PFSK-1 (cell line): Measurements from ENCODE around the gene ODF2.

ENCODE experiments used
- POLR2AphosphoS5 ChIP-seq: IDR thresholded peaks from 2 replicates; pipeline ENCODE4 v1.6.1; 2012; ENCODE audit warnings: low read depth, mild to moderate bottlenecking, control low read depth, low read length, moderate library complexity
- SIN3A ChIP-seq: IDR thresholded peaks from 2 replicates; pipeline ENCODE4 v1.6.1; 2012; ENCODE audit warnings: mild to moderate bottlenecking, low read length, moderate library complexity, borderline replicate concordance; ENCODE audit not compliant: insufficient read depth
- TAF1 ChIP-seq: IDR thresholded peaks from 2 replicates; pipeline ENCODE4 v1.6.1; 2012; ENCODE audit warnings: low read length, control low read depth, borderline replicate concordance; ENCODE audit not compliant: insufficient read depth
- TF ChIP-seq, protein P1 (sequence below), 2 experiments: IDR thresholded peaks; 2 replicates each; pipeline versions ENCODE4 v1.6.1 to v1.8.0; 2011 to 2012; ENCODE audit warnings: low read depth in 2 of 2, low read length in 2 of 2, control low read depth in 1 of 2, inconsistent platforms in 1 of 2, mild to moderate bottlenecking in 1 of 2, moderate library complexity in 1 of 2; ENCODE audit not compliant: insufficient read depth in 1 of 2

DNA sequence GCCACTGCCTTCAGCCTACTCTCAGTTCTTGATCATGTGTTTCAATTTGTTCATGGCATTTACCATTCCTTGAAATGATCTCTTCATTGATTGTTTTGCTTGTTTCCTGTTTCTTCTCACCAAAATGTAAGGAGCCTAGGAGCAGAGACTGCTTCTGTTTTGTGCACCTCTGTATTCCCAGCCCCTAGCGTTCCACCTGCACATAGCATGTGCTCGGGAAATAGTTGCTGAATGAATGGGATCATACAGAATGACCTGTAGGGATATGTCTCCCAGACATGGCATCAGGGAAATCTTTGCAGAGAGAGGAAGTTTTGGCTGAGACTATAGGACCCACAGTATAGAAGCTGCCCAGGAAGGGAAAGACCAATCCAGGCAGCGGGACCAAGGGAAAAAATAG is 41.3 kb upstream of the ODF2 start:
- no peak for TF ChIP-seq POLR2AphosphoS5
- TF ChIP-seq TAF1: no peak
- no peak for TF ChIP-seq SIN3A
- TF ChIP-seq, protein P1, sequence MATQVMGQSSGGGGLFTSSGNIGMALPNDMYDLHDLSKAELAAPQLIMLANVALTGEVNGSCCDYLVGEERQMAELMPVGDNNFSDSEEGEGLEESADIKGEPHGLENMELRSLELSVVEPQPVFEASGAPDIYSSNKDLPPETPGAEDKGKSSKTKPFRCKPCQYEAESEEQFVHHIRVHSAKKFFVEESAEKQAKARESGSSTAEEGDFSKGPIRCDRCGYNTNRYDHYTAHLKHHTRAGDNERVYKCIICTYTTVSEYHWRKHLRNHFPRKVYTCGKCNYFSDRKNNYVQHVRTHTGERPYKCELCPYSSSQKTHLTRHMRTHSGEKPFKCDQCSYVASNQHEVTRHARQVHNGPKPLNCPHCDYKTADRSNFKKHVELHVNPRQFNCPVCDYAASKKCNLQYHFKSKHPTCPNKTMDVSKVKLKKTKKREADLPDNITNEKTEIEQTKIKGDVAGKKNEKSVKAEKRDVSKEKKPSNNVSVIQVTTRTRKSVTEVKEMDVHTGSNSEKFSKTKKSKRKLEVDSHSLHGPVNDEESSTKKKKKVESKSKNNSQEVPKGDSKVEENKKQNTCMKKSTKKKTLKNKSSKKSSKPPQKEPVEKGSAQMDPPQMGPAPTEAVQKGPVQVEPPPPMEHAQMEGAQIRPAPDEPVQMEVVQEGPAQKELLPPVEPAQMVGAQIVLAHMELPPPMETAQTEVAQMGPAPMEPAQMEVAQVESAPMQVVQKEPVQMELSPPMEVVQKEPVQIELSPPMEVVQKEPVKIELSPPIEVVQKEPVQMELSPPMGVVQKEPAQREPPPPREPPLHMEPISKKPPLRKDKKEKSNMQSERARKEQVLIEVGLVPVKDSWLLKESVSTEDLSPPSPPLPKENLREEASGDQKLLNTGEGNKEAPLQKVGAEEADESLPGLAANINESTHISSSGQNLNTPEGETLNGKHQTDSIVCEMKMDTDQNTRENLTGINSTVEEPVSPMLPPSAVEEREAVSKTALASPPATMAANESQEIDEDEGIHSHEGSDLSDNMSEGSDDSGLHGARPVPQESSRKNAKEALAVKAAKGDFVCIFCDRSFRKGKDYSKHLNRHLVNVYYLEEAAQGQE (IDR thresholded peaks at IDR 0.05; ENCODE audit: insufficient read depth in 1 of 2, low read depth in 2 of 2, low read length in 2 of 2): no peak
